ENCODE measurements around the gene VEGFD. TPM values are rescaled to one million over a fixed set of nuclear protein-coding genes. Genes with fewer than 3 reads are reported as not detected.

The VEGFD gene
- total and polyA plus RNA-seq, 2 of the 13 experiments (the other 11 are each of a cell fraction or from before 2014, with no cell fraction given): 0.11 to 0.35 TPM

DNA sequence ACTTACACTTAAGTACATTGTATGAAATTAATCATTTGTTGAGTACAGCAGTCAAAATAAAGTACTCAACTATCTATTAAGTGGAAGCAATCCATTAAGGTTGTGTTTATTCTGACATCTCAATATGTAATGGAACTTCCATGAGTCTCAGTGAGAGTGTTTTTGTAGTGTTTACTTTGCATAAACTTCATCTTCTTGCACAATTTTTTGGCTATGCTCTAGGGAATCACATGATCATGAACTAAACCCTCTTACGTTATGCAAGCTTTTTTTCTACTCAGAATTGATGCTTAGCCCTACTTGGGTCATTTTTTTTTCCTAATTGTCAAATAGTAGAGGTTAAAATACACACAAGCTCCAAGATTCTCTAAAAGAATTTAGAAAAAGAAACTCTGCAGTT is 27.8 kb downstream of the VEGFD start (continued):
- TF ChIP-seq, protein P1, sequence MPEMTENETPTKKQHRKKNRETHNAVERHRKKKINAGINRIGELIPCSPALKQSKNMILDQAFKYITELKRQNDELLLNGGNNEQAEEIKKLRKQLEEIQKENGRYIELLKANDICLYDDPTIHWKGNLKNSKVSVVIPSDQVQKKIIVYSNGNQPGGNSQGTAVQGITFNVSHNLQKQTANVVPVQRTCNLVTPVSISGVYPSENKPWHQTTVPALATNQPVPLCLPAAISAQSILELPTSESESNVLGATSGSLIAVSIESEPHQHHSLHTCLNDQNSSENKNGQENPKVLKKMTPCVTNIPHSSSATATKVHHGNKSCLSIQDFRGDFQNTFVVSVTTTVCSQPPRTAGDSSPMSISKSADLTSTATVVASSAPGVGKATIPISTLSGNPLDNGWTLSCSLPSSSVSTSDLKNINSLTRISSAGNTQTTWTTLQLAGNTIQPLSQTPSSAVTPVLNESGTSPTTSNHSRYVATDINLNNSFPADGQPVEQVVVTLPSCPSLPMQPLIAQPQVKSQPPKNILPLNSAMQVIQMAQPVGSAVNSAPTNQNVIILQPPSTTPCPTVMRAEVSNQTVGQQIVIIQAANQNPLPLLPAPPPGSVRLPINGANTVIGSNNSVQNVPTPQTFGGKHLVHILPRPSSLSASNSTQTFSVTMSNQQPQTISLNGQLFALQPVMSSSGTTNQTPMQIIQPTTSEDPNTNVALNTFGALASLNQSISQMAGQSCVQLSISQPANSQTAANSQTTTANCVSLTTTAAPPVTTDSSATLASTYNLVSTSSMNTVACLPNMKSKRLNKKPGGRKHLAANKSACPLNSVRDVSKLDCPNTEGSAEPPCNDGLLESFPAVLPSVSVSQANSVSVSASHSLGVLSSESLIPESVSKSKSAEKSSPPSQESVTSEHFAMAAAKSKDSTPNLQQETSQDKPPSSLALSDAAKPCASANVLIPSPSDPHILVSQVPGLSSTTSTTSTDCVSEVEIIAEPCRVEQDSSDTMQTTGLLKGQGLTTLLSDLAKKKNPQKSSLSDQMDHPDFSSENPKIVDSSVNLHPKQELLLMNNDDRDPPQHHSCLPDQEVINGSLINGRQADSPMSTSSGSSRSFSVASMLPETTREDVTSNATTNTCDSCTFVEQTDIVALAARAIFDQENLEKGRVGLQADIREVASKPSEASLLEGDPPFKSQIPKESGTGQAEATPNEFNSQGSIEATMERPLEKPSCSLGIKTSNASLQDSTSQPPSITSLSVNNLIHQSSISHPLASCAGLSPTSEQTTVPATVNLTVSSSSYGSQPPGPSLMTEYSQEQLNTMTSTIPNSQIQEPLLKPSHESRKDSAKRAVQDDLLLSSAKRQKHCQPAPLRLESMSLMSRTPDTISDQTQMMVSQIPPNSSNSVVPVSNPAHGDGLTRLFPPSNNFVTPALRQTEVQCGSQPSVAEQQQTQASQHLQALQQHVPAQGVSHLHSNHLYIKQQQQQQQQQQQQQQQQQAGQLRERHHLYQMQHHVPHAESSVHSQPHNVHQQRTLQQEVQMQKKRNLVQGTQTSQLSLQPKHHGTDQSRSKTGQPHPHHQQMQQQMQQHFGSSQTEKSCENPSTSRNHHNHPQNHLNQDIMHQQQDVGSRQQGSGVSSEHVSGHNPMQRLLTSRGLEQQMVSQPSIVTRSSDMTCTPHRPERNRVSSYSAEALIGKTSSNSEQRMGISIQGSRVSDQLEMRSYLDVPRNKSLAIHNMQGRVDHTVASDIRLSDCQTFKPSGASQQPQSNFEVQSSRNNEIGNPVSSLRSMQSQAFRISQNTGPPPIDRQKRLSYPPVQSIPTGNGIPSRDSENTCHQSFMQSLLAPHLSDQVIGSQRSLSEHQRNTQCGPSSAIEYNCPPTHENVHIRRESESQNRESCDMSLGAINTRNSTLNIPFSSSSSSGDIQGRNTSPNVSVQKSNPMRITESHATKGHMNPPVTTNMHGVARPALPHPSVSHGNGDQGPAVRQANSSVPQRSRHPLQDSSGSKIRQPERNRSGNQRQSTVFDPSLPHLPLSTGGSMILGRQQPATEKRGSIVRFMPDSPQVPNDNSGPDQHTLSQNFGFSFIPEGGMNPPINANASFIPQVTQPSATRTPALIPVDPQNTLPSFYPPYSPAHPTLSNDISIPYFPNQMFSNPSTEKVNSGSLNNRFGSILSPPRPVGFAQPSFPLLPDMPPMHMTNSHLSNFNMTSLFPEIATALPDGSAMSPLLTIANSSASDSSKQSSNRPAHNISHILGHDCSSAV (CRISPR knock-in tag; IDR thresholded peaks at IDR 0.05; ENCODE audit: borderline replicate concordance): no peak

DNA sequence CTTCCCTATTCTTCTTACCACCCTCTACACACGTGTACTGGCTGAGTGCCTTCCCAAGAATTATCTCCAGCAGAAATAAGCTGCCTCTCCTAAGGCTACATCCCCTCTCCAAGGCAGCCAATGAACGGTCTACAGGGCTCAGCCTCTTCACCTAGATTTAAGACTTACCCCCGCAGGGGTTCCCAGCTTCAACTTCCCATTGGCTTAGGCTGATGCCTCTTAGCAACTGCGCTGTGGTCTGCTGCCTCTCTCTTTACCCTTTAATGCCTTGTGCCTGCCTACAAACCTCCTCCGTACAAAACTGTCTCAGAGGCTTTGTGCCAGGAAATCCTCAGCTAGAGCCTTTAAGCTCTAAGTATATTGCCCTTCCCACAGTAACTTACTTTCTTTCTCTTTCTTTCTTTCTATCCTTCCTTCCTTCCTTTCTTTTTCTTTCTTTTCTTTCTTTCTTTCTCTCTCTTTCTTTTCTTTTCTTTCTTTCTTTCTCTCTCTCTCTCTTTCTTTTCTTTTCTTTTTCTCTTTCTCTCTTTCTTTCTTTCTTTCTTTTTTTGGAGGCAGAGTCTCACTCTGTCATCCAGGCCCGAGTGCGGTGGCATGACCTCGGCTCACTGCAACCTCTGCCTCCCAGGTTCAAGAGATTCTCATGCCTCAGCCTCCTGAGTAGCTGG is 33.8 kb downstream of the VEGFD start:
- Histone ChIP-seq H3K4me3 (replicated peaks in 1 of 3; ENCODE audit: insufficient read depth in 1 of 3, low read depth in 2 of 3, low read length in 3 of 3) (no peak overlapping the region), H3K36me3 (replicated peaks in 1 of 2; ENCODE audit: control insufficient read depth in 1 of 2, insufficient read depth in 2 of 2, low read length in 2 of 2) (no peaks in the 10 kb centered on the region), H3K27ac (ENCODE audit: extremely low read length, insufficient read depth, low read length) (no peak overlapping the region), H3K27me3 (ENCODE audit: control insufficient read depth in 1 of 2, insufficient read depth in 2 of 2, low read length in 2 of 2) (no peaks in the 10 kb centered on the region), H3K79me2 (ENCODE audit: insufficient read depth, low read length) (no peaks in the 10 kb centered on the region), H3K4me1 (ENCODE audit: insufficient read depth, low read length) (no peaks in the 10 kb centered on the region), H4K20me1 (ENCODE audit: insufficient read depth, low read length) (no peaks in the 10 kb centered on the region), H3K4me2 (ENCODE audit: low read depth, low read length) (no peak overlapping the region), H3K9me3 (ENCODE audit: low read length) (no peaks in the 10 kb centered on the region), H3K9ac (ENCODE audit: insufficient read depth, low read depth, low read length) (no peak overlapping the region), H2AFZ (ENCODE audit: low read length) (no peak overlapping the region)
- ATAC-seq (no peak), FAIRE-seq (no peak), DNase-seq (ENCODE audit: low spot score) (no peak)
- in situ Hi-C loops (cut with HindIII; ENCODE audit: extremely low pct_ligation_motif_present, low pct_unique_long_range_greater_than_20kb) (no loop called here), intact Hi-C loops (cut with micrococcal nuclease; ENCODE audit: unreplicated experiment) (no loop called here)
- WGBS (ENCODE audit: low lambda C conversion rate): 75% methylated on average over 7 of the region's 8 CpGs
- ChIA-PET POLR2A (no interaction called here), CTCF (ENCODE audit: low intra/inter-chr PET ratio, low total read pairs) (no interaction called here)
- no peak for TF ChIP-seq ZNF841 (CRISPR knock-in tag; IDR thresholded peaks at IDR 0.05; ENCODE audit: borderline replicate concordance)
- BruUV-seq (replicated peaks): no TSS peak
